Erythroblast (primary cell): ENCODE data around the gene PCDHGB5.

Experiments
- GATA1 ChIP-seq: IDR thresholded peaks from 2 replicates; pipeline ENCODE4 v1.6.1; 2011; ENCODE audit warnings: low read depth, mild to moderate bottlenecking, control low read depth, low read length, moderate library complexity
- POLR2A ChIP-seq: IDR thresholded peaks from 2 replicates; pipeline ENCODE4 v1.6.1; 2011; ENCODE audit warnings: mild to moderate bottlenecking, low read length

DNA sequence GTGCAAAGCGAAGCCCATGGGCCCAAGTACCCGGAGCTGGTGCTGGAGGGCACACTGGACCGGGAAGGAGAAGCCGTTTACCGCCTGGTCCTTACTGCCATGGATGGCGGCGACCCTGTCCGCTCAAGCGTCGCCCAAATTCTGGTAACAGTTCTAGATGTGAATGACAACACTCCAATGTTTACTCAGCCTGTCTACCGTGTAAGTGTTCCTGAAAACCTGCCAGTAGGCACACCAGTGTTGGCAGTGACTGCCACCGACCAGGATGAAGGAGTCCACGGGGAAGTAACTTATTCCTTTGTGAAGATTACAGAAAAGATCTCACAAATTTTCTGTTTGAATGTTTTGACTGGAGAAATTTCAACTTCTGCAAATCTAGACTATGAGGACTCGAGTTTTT lies 23.1 kb upstream of the PCDHGB5 start:
- TF ChIP-seq POLR2A: no peak
- TF ChIP-seq GATA1: no peak
